Common myeloid progenitor, CD34-positive (primary cell): Measurements from ENCODE around the gene EPHB3.
"Not testable (repeated sequence)": the region's sequence is repeated elsewhere in the genome, so short reads cannot be mapped to it uniquely, and the experiment has no call there.

ENCODE experiments used
- CTCF ChIA-PET: fragments of 350-600 bp; sonication (Branson Sonifier 250); formaldehyde crosslinking; loops from one replicate; lab custom pipeline; 2021; ENCODE audit warnings: antibody characterized with exemption; lab: Charles Lee
- POLR2A ChIA-PET: fragments of 350-600 bp; sonication (Branson Sonifier 250); formaldehyde crosslinking; loops from one replicate; lab custom pipeline; 2021; ENCODE audit warnings: antibody characterized with exemption; lab: Charles Lee
- DNase-seq, 3 donors: peaks; one replicate each; pipeline versions ENCODE4 v3.0.0 to v3.0.0-alpha.2; 2013
- H3K27ac ChIP-seq, 2 experiments: 1 replicate in 1 of 2; 2 replicates in 1 of 2; pipeline ENCODE4 v1.7.0; 2013; ENCODE audit warnings: inconsistent platforms in 2 of 2, low read length in 2 of 2, mild to moderate bottlenecking in 2 of 2, low read depth in 1 of 2, moderate library complexity in 1 of 2; ENCODE audit not compliant: severe bottlenecking in 2 of 2, insufficient read depth in 1 of 2, poor library complexity in 1 of 2
- H3K27me3 ChIP-seq, 5 experiments: replicated peaks in 2 of 5; 1 replicate in 3 of 5; 2 replicates in 2 of 5; pipeline versions ENCODE4 v1.6.1 to v1.7.0; 2013; ENCODE audit warnings: low read length in 4 of 5, mild to moderate bottlenecking in 2 of 5, moderate library complexity in 2 of 5, inconsistent platforms in 1 of 5; ENCODE audit not compliant: insufficient read depth in 5 of 5, control insufficient read depth in 4 of 5
- H3K36me3 ChIP-seq, 4 experiments: 1 replicate in 2 of 4; 2 replicates in 2 of 4; pipeline versions ENCODE4 v1.6.1 to v1.7.0; 2013; ENCODE audit warnings: low read length in 3 of 4, control low read depth in 1 of 4, mild to moderate bottlenecking in 1 of 4; ENCODE audit not compliant: control insufficient read depth in 4 of 4, insufficient read depth in 4 of 4
- H3K4me1 ChIP-seq, 4 experiments: 1 replicate in 3 of 4; 2 replicates in 1 of 4; pipeline versions ENCODE4 v1.6.1 to v1.7.1; 2013; ENCODE audit warnings: low read length in 3 of 4, mild to moderate bottlenecking in 3 of 4, control low read depth in 1 of 4, inconsistent platforms in 1 of 4, moderate library complexity in 1 of 4; ENCODE audit not compliant: control insufficient read depth in 4 of 4, insufficient read depth in 4 of 4; ENCODE audit errors: control extremely low read depth in 1 of 4
- H3K4me3 ChIP-seq, 7 experiments: 1 replicate in 4 of 7; 2 replicates in 3 of 7; pipeline versions ENCODE4 v1.5.1 to v1.7.0; 2013; ENCODE audit warnings: mild to moderate bottlenecking in 7 of 7, low read length in 6 of 7, moderate library complexity in 6 of 7, inconsistent platforms in 2 of 7, low read depth in 2 of 7, control low read depth in 1 of 7; ENCODE audit not compliant: insufficient read depth in 4 of 7, control insufficient read depth in 1 of 7; ENCODE audit errors: extremely low read depth in 1 of 7
- H3K9me3 ChIP-seq, 5 experiments: 1 replicate in 4 of 5; 2 replicates in 1 of 5; pipeline versions ENCODE4 v1.6.1 to v1.7.1; 2013; ENCODE audit warnings: low read length in 4 of 5, mild to moderate bottlenecking in 2 of 5, inconsistent platforms in 1 of 5, low read depth in 1 of 5, moderate library complexity in 1 of 5; ENCODE audit not compliant: control insufficient read depth in 4 of 5, insufficient read depth in 2 of 5; ENCODE audit errors: control extremely low read depth in 1 of 5
- WGBS: methylation state at CpG from one replicate; pipeline ENCODE4 v1.1.5; 2013; ENCODE audit not compliant: insufficient coverage; 5-methylcytosine and 5-hydroxymethylcytosine counted together

The EPHB3 gene

GRCh38 chr3:184609476-184610244 is 48.1 kb downstream of the EPHB3 start:
- H3K27ac ChIP-seq = no peak overlapping the region
- peaks cover 0 to 9% (median 4%) of the 10 kb centered on the region in 5 experiments for H3K27me3 ChIP-seq
- WGBS = 96% methylated on average over 7 of the region's 9 CpGs
- POLR2A ChIA-PET = no interaction called here
- no peak for DNase-seq
- peaks cover 0 to 28% (median 25%) of the 10 kb centered on the region in 4 experiments for H3K4me1 ChIP-seq
- no peaks in the 10 kb centered on the region for H3K36me3 ChIP-seq
- H3K9me3 ChIP-seq = no peaks in the 10 kb centered on the region
- no peak overlapping the region for H3K4me3 ChIP-seq
- CTCF ChIA-PET = interaction anchor here (1.8 to 3.2 kb wide), 2 partner anchors 9 to 17 kb away, joined by 5 to 7 read pairs; no protein-coding TSS in a partner anchor

GRCh38 chr3:184610245-184610871 is 48.8 kb downstream of the EPHB3 start:
- ChIA-PET POLR2A (no interaction called here), CTCF (interaction anchor here (1.5 to 3.2 kb wide), 3 partner anchors 10 to 19 kb away, joined by 3 to 7 read pairs (median 5); no protein-coding TSS in a partner anchor)
- Histone ChIP-seq H3K27me3 (peaks cover 0 to 2% (median under 1%) of the 10 kb centered on the region in 5 experiments), H3K36me3 (no peaks in the 10 kb centered on the region), H3K4me3 (no peak overlapping the region), H3K4me1 (peaks cover 0 to 25% (median 21%) of the 10 kb centered on the region in 4 experiments), H3K27ac (no peak overlapping the region), H3K9me3 (no peaks in the 10 kb centered on the region)
- 59% methylated on average over 3 of the region's 6 CpGs for WGBS
- peak in 2 of 3 donors; percentile 37 to 56 for DNase-seq

GRCh38 chr3:184611607-184612281 is 50.2 kb downstream of the EPHB3 start:
- WGBS = 97% methylated on average over 6 of the region's 8 CpGs
- H3K27me3 ChIP-seq = no peaks in the 10 kb centered on the region
- no peak overlapping the region for H3K4me3 ChIP-seq
- H3K36me3 ChIP-seq = no peaks in the 10 kb centered on the region
- ChIA-PET CTCF (interaction anchor here (1.0 to 3.2 kb wide), 3 partner anchors 11 to 37 kb away, joined by 3 to 7 read pairs (median 4); no protein-coding TSS in a partner anchor), POLR2A (interaction anchor here (0.6 kb wide), 1 partner anchor 428 kb away, joined by 4 read pairs; no protein-coding TSS in a partner anchor)
- H3K4me1 ChIP-seq = peaks cover 0 to 25% (median 21%) of the 10 kb centered on the region in 4 experiments
- DNase-seq = no peak
- no peaks in the 10 kb centered on the region for H3K9me3 ChIP-seq
- H3K27ac ChIP-seq = no peak overlapping the region

GRCh38 chr3:184615396-184615795 is 53.8 kb downstream of the EPHB3 start:
- Histone ChIP-seq H3K27ac (no peak overlapping the region), H3K9me3 (no peaks in the 10 kb centered on the region), H3K4me1 (peaks cover 0 to 36% (median 28%) of the 10 kb centered on the region in 4 experiments), H3K36me3 (no peaks in the 10 kb centered on the region), H3K4me3 (no peak overlapping the region), H3K27me3 (no peaks in the 10 kb centered on the region)
- CTCF ChIA-PET = no interaction called here
- 100% methylated on average over 1 of the region's 1 CpG for WGBS
- DNase-seq = no peak
- POLR2A ChIA-PET = no interaction called here

GRCh38 chr3:184616436-184616835 is 54.9 kb downstream of the EPHB3 start:
- 93% methylated on average over 3 of the region's 5 CpGs for WGBS
- ChIA-PET CTCF (interaction anchor here (2.2 kb wide), 1 partner anchor 9 kb away, joined by 6 read pairs; no protein-coding TSS in a partner anchor), POLR2A (no interaction called here)

GRCh38 chr3:184617306-184617705 is 55.7 kb downstream of the EPHB3 start:
- DNase-seq, H3K27me3 ChIP-seq, H3K9me3 ChIP-seq, POLR2A ChIA-PET, H3K4me3 ChIP-seq, H3K36me3 ChIP-seq, H3K27ac ChIP-seq: not testable (repeated sequence)
- WGBS = 96% methylated on average over 4 of the region's 4 CpGs
- H3K4me1 ChIP-seq = peaks cover 0 to 29% (median 24%) of the 10 kb centered on the region in 4 experiments
- CTCF ChIA-PET = interaction anchor here (0.6 to 2.2 kb wide), 3 partner anchors 10 to 157 kb away, joined by 3 to 6 read pairs (median 3); no protein-coding TSS in a partner anchor

More at GRCh38 chr3:184616436-184616835, 54.9 kb downstream of the EPHB3 start:
- Histone ChIP-seq H3K4me3 (no peak overlapping the region), H3K27me3 (no peaks in the 10 kb centered on the region), H3K36me3 (no peaks in the 10 kb centered on the region), H3K27ac (no peak overlapping the region), H3K9me3 (no peaks in the 10 kb centered on the region), H3K4me1 (peaks cover 0 to 29% (median 24%) of the 10 kb centered on the region in 4 experiments)
- no peak for DNase-seq
